Activated naive CD4-positive, alpha-beta T cell treated with anti-CD3 and anti-CD28 coated beads, Interleukin-2, amount 50 U/mL, for 24 hours (primary cell): ENCODE data around the gene ZC3H18.

Source experiments
- H3K27ac Mint-ChIP-seq: one replicate; pipeline ENCODE4 v1.8.0; 2021; ENCODE audit warnings: mild to moderate bottlenecking, mixed read lengths
- H3K27me3 Mint-ChIP-seq: one replicate; pipeline ENCODE4 v1.8.0; 2021; ENCODE audit warnings: mixed read lengths
- H3K36me3 Mint-ChIP-seq: one replicate; pipeline ENCODE4 v1.8.0; 2021; ENCODE audit warnings: mixed read lengths
- H3K4me1 Mint-ChIP-seq: one replicate; pipeline ENCODE4 v1.8.0; 2021; ENCODE audit warnings: mixed read lengths
- H3K4me3 Mint-ChIP-seq: one replicate; pipeline ENCODE4 v1.8.0; 2021; ENCODE audit warnings: mild to moderate bottlenecking, mixed read lengths
- H3K9me3 Mint-ChIP-seq: one replicate; pipeline ENCODE4 v1.8.0; 2021; ENCODE audit warnings: mixed read lengths

The ZC3H18 gene

GRCh38 chr16:88569985-88570690 is at the start of gene ZC3H18:
ZC3H18 (plus strand) TSS chr16:88570403; CDS start chr16:88577124, 6,721 bp downstream.
- no peaks in the 10 kb centered on the region for H3K36me3 Mint-ChIP-seq
- H3K9me3 Mint-ChIP-seq, result no peaks in the 10 kb centered on the region
- peaks cover 42% of the 10 kb centered on the region for H3K4me1 Mint-ChIP-seq
- H3K27ac Mint-ChIP-seq, result peak within 1 kb of the TSS; percentile 92
- H3K4me3 Mint-ChIP-seq, result peak within 1 kb of the TSS; percentile 90
- no peaks in the 10 kb centered on the region for H3K27me3 Mint-ChIP-seq

GRCh38 chr16:88521674-88522073 is 48.5 kb upstream of the ZC3H18 start:
- no peak overlapping the region for H3K27ac Mint-ChIP-seq
- no peaks in the 10 kb centered on the region for H3K36me3 Mint-ChIP-seq
- H3K9me3 Mint-ChIP-seq, result no peaks in the 10 kb centered on the region
- H3K4me1 Mint-ChIP-seq, result peaks cover 3% of the 10 kb centered on the region
- no peaks in the 10 kb centered on the region for H3K27me3 Mint-ChIP-seq
- H3K4me3 Mint-ChIP-seq, result no peak overlapping the region

- Mint-ChIP-seq H3K9me3 (no peaks in the 10 kb centered on the region), H3K4me1 (peaks cover 3% of the 10 kb centered on the region), H3K4me3 (no peak overlapping the region), H3K27me3 (no peaks in the 10 kb centered on the region), H3K27ac (peak overlapping the region; percentile 51), H3K36me3 (no peaks in the 10 kb centered on the region)
Measured at GRCh38 chr16:88522276-88522949, 47.8 kb upstream of the ZC3H18 start.

GRCh38 chr16:88523309-88524161 is 46.7 kb upstream of the ZC3H18 start:
- no peak overlapping the region for H3K4me3 Mint-ChIP-seq
- no peaks in the 10 kb centered on the region for H3K9me3 Mint-ChIP-seq
- H3K36me3 Mint-ChIP-seq, result no peaks in the 10 kb centered on the region
- no peaks in the 10 kb centered on the region for H3K27me3 Mint-ChIP-seq
- H3K4me1 Mint-ChIP-seq, result peaks cover 3% of the 10 kb centered on the region
- peak overlapping the region; percentile 65 for H3K27ac Mint-ChIP-seq

GRCh38 chr16:88524274-88524972 is 45.8 kb upstream of the ZC3H18 start:
- H3K4me1 Mint-ChIP-seq, result peaks cover 3% of the 10 kb centered on the region
- no peaks in the 10 kb centered on the region for H3K9me3 Mint-ChIP-seq
- no peak overlapping the region for H3K27ac Mint-ChIP-seq

GRCh38 chr16:88524973-88525662 is 45.1 kb upstream of the ZC3H18 start:
- Mint-ChIP-seq H3K4me1 (peaks cover 3% of the 10 kb centered on the region), H3K27me3 (no peaks in the 10 kb centered on the region), H3K4me3 (no peak overlapping the region), H3K36me3 (peaks cover 2% of the 10 kb centered on the region), H3K9me3 (no peaks in the 10 kb centered on the region), H3K27ac (no peak overlapping the region)

More at GRCh38 chr16:88524274-88524972, 45.8 kb upstream of the ZC3H18 start:
- Mint-ChIP-seq H3K4me3 (no peak overlapping the region), H3K27me3 (no peaks in the 10 kb centered on the region), H3K36me3 (peaks cover 2% of the 10 kb centered on the region)

GRCh38 chr16:88525663-88525990 is 44.6 kb upstream of the ZC3H18 start:
- Mint-ChIP-seq H3K36me3 (peaks cover 2% of the 10 kb centered on the region), H3K27ac (no peak overlapping the region), H3K4me1 (peaks cover 3% of the 10 kb centered on the region), H3K27me3 (no peaks in the 10 kb centered on the region), H3K9me3 (no peaks in the 10 kb centered on the region), H3K4me3 (no peak overlapping the region)

GRCh38 chr16:88526008-88526905 is 43.9 kb upstream of the ZC3H18 start:
- Mint-ChIP-seq H3K27me3 (no peaks in the 10 kb centered on the region), H3K9me3 (no peaks in the 10 kb centered on the region), H3K36me3 (peaks cover 2% of the 10 kb centered on the region), H3K4me1 (peaks cover 3% of the 10 kb centered on the region), H3K27ac (no peak overlapping the region), H3K4me3 (no peak overlapping the region)

- no peaks in the 10 kb centered on the region for H3K9me3 Mint-ChIP-seq
- H3K4me3 Mint-ChIP-seq, result no peak overlapping the region
- H3K27ac Mint-ChIP-seq, result no peak overlapping the region
- no peaks in the 10 kb centered on the region for H3K27me3 Mint-ChIP-seq
- H3K36me3 Mint-ChIP-seq, result peaks cover 2% of the 10 kb centered on the region
- H3K4me1 Mint-ChIP-seq, result peaks cover 3% of the 10 kb centered on the region
Measured at GRCh38 chr16:88526906-88527185, 43.4 kb upstream of the ZC3H18 start.

GRCh38 chr16:88527186-88527936 is 42.8 kb upstream of the ZC3H18 start:
- Mint-ChIP-seq H3K4me1 (peaks cover 3% of the 10 kb centered on the region), H3K9me3 (no peaks in the 10 kb centered on the region), H3K27ac (no peak overlapping the region), H3K36me3 (peaks cover 2% of the 10 kb centered on the region), H3K4me3 (no peak overlapping the region), H3K27me3 (no peaks in the 10 kb centered on the region)

- Mint-ChIP-seq H3K9me3 (no peaks in the 10 kb centered on the region), H3K27me3 (no peaks in the 10 kb centered on the region), H3K4me1 (peaks cover 3% of the 10 kb centered on the region), H3K36me3 (peaks cover 2% of the 10 kb centered on the region), H3K4me3 (no peak overlapping the region), H3K27ac (no peak overlapping the region)
Measured at GRCh38 chr16:88527937-88528743, 42.1 kb upstream of the ZC3H18 start.

- Mint-ChIP-seq H3K4me1 (peaks cover 3% of the 10 kb centered on the region), H3K36me3 (peaks cover 2% of the 10 kb centered on the region), H3K27me3 (no peaks in the 10 kb centered on the region), H3K9me3 (no peaks in the 10 kb centered on the region), H3K27ac (no peak overlapping the region), H3K4me3 (no peak overlapping the region)
Measured at GRCh38 chr16:88528902-88529318, 41.3 kb upstream of the ZC3H18 start.

GRCh38 chr16:88529596-88529995 is 40.6 kb upstream of the ZC3H18 start:
- no peak overlapping the region for H3K4me3 Mint-ChIP-seq
- no peaks in the 10 kb centered on the region for H3K9me3 Mint-ChIP-seq
- H3K27ac Mint-ChIP-seq, result no peak overlapping the region
- no peaks in the 10 kb centered on the region for H3K4me1 Mint-ChIP-seq
- H3K27me3 Mint-ChIP-seq, result no peaks in the 10 kb centered on the region
- H3K36me3 Mint-ChIP-seq, result peaks cover 2% of the 10 kb centered on the region
